Smooth muscle cell (in vitro differentiated cells): ENCODE measurements around the gene RAVER2. TPM values are rescaled to one million over a fixed set of nuclear protein-coding genes. Genes with fewer than 3 reads are reported as not detected.

Experiments
- DNase-seq: peaks from one replicate; lab custom pipeline; 2025; ENCODE audit not compliant: unreplicated experiment; lab: John Stamatoyannopoulos, UW
- H2AFZ ChIP-seq: fragments of 200-600 bp; sonication (generic); 2 replicates; pipeline ENCODE4 v1.6.0; 2016; ENCODE audit warnings: antibody characterized with exemption, low read depth, mild to moderate bottlenecking
- H3F3A ChIP-seq: fragments of 200-600 bp; sonication (generic); 2 replicates; pipeline ENCODE4 v1.6.0; 2017; ENCODE audit warnings: antibody characterized with exemption, low read depth
- H3K27ac ChIP-seq: fragments of 200-600 bp; sonication (generic); 2 replicates; pipeline ENCODE4 v1.5.1; 2016; ENCODE audit warnings: low read depth, mild to moderate bottlenecking
- H3K27me3 ChIP-seq: fragments of 200-600 bp; sonication (generic); 2 replicates; pipeline ENCODE4 v1.6.1; 2016; ENCODE audit warnings: low read depth, mild to moderate bottlenecking
- H3K36me3 ChIP-seq: fragments of 200-600 bp; sonication (generic); 2 replicates; pipeline ENCODE4 v1.5.1; 2016; ENCODE audit warnings: low read depth
- H3K4me1 ChIP-seq: fragments of 200-600 bp; sonication (generic); 2 replicates; pipeline ENCODE4 v1.5.1; 2016; ENCODE audit warnings: low read depth
- H3K4me2 ChIP-seq: fragments of 200-600 bp; sonication (generic); 2 replicates; pipeline ENCODE4 v1.6.0; 2016; ENCODE audit warnings: mild to moderate bottlenecking
- H3K4me3 ChIP-seq: fragments of 200-600 bp; sonication (generic); 2 replicates; pipeline ENCODE4 v1.5.1; 2016; ENCODE audit warnings: mild to moderate bottlenecking
- H3K79me2 ChIP-seq: fragments of 200-600 bp; sonication (generic); 2 replicates; pipeline ENCODE4 v1.6.0; 2016; ENCODE audit warnings: low read depth, mild to moderate bottlenecking
- H3K9ac ChIP-seq: fragments of 200-600 bp; sonication (generic); 2 replicates; pipeline ENCODE4 v1.6.0; 2016; ENCODE audit warnings: low read depth
- H3K9me3 ChIP-seq: fragments of 200-600 bp; sonication (generic); replicated peaks from 2 replicates; pipeline ENCODE4 v1.5.1; 2016; ENCODE audit warnings: low read depth
- H4K20me1 ChIP-seq: fragments of 200-600 bp; sonication (generic); 2 replicates; pipeline ENCODE4 v1.6.0; 2016; ENCODE audit warnings: low read depth
- CTCF ChIP-seq: fragments of 200-600 bp; sonication (generic); IDR thresholded peaks from 2 replicates; pipeline ENCODE4 v1.5.1; 2017; ENCODE audit warnings: borderline replicate concordance, mild to moderate bottlenecking, antibody characterized with exemption; ENCODE audit not compliant: insufficient read depth, poor library complexity, severe bottlenecking
- WGBS: methylation state at CpG from one replicate; pipeline ENCODE4 v1.1.7; 2016; ENCODE audit warnings: low lambda C conversion rate; 5-methylcytosine and 5-hydroxymethylcytosine counted together
- polyA plus RNA-seq: library from polyadenylated mRNA; unstranded; fragments of >200 nt; fragmentation: Nextera tagmentation; extraction: Ambion mirVana; gene quantifications from 2 replicates; pipeline ENCODE4 v1.2.1, GENCODE V29; 2016
- total RNA-seq: library from RNA; depleted of rRNA; stranded (reverse); fragments of >200 nt; gene quantifications from 2 replicates; pipeline ENCODE4 v1.2.3, GENCODE V29; 2014

Gene RAVER2
- total and polyA plus RNA-seq, 2 experiments from 2014 or later, result 2.8 to 9.8 TPM

GRCh38 chr1:64759968-64760367, 15.1 kb downstream of the RAVER2 start:
- no peak overlapping the region for H3K4me3 ChIP-seq
- WGBS, result 82% methylated on average over 1 of the region's 1 CpG

GRCh38 chr1:64765012-64765411, 20.1 kb downstream of the RAVER2 start:
- Histone ChIP-seq H4K20me1 (no peaks in the 10 kb centered on the region), H3K9ac (no peak overlapping the region), H3K4me3 (no peak overlapping the region), H2AFZ (no peak overlapping the region), H3K79me2 (no peaks in the 10 kb centered on the region), H3K4me2 (no peak overlapping the region), H3K9me3 (no peaks in the 10 kb centered on the region), H3K27me3 (no peaks in the 10 kb centered on the region), H3K27ac (no peak overlapping the region), H3K36me3 (no peaks in the 10 kb centered on the region), H3F3A (no peaks in the 10 kb centered on the region), H3K4me1 (no peaks in the 10 kb centered on the region)
- TF ChIP-seq CTCF, result no peak
- DNase-seq, result no peak
- 87% methylated on average over 1 of the region's 1 CpG for WGBS

More at GRCh38 chr1:64759968-64760367, 15.1 kb downstream of the RAVER2 start:
- no peak for DNase-seq
- Histone ChIP-seq H3K9me3 (no peaks in the 10 kb centered on the region), H3K4me1 (no peaks in the 10 kb centered on the region), H3K36me3 (no peaks in the 10 kb centered on the region), H3K4me2 (no peak overlapping the region), H3K27me3 (no peaks in the 10 kb centered on the region), H3F3A (no peaks in the 10 kb centered on the region), H3K9ac (no peak overlapping the region), H4K20me1 (no peaks in the 10 kb centered on the region), H3K79me2 (no peaks in the 10 kb centered on the region), H2AFZ (no peak overlapping the region), H3K27ac (no peak overlapping the region)
- no peak for TF ChIP-seq CTCF

- no peaks in the 10 kb centered on the region for H3K4me1 ChIP-seq
- no peaks in the 10 kb centered on the region for H3K27me3 ChIP-seq
- H3K9ac ChIP-seq, result no peak overlapping the region
- H2AFZ ChIP-seq, result no peak overlapping the region
- H3K9me3 ChIP-seq, result no peaks in the 10 kb centered on the region
- no peak overlapping the region for H3K4me3 ChIP-seq
- 88% methylated on average over 2 of the region's 2 CpGs for WGBS
- TF ChIP-seq CTCF, result no peak
- H3K36me3 ChIP-seq, result no peaks in the 10 kb centered on the region
- H3F3A ChIP-seq, result no peaks in the 10 kb centered on the region
- H3K27ac ChIP-seq, result no peak overlapping the region
- DNase-seq, result no peak
- H4K20me1 ChIP-seq, result no peaks in the 10 kb centered on the region
- no peaks in the 10 kb centered on the region for H3K79me2 ChIP-seq
- H3K4me2 ChIP-seq, result no peak overlapping the region
These were observed 21.0 kb downstream of the RAVER2 start for GRCh38 chr1:64765826-64766225.

- Histone ChIP-seq H3K4me1 (no peaks in the 10 kb centered on the region), H3K9ac (no peak overlapping the region), H3K4me3 (no peak overlapping the region), H3K4me2 (no peak overlapping the region), H3F3A (no peaks in the 10 kb centered on the region), H3K79me2 (no peaks in the 10 kb centered on the region), H3K9me3 (no peaks in the 10 kb centered on the region), H3K27me3 (no peaks in the 10 kb centered on the region), H4K20me1 (no peaks in the 10 kb centered on the region), H3K27ac (no peak overlapping the region), H3K36me3 (no peaks in the 10 kb centered on the region), H2AFZ (no peak overlapping the region)
- no peak for DNase-seq
- TF ChIP-seq CTCF, result no peak
- WGBS, result 94% methylated on average over 3 of the region's 3 CpGs
These were observed 21.6 kb downstream of the RAVER2 start for GRCh38 chr1:64766429-64766828.
